Measurements from ENCODE around the gene ASB2. TPM values are rescaled to one million over a fixed set of nuclear protein-coding genes. Genes with fewer than 3 reads are reported as not detected.

ASB2 gene
- polyA plus RNA-seq, 1 donor from 2014 or later = 0.26 TPM

GRCh38 chr14:94005324-94006073, 29.1 kb upstream of the ASB2 start:
- no peaks in the 10 kb centered on the region for H3K9me3 ChIP-seq (ENCODE audit: low read length)
- H4K20me1 ChIP-seq (ENCODE audit: insufficient read depth) = no peaks in the 10 kb centered on the region
- H3K27me3 ChIP-seq (ENCODE audit: insufficient read depth, low read depth, low read length) = no peaks in the 10 kb centered on the region
- H3K4me3 ChIP-seq (ENCODE audit: low read length) = no peak overlapping the region
- H3K36me3 ChIP-seq (ENCODE audit: insufficient read depth, low read length) = no peaks in the 10 kb centered on the region
- no peak overlapping the region for H3K4me2 ChIP-seq (ENCODE audit: low read length)
- H3K9me2 ChIP-seq (ENCODE audit: insufficient read depth, low read length) = no peaks in the 10 kb centered on the region
- TF ChIP-seq CTCF (IDR thresholded peaks at IDR 0.05; ENCODE audit: poor library complexity, severe bottlenecking) = peak; percentile 21
- no peak for TF ChIP-seq SMC3 (conservative IDR thresholded peaks at IDR 0.05; ENCODE audit: poor library complexity)
- TF ChIP-seq MXI1 (conservative IDR thresholded peaks at IDR 0.05; ENCODE audit: poor library complexity, severe bottlenecking) = no peak
- TF ChIP-seq EP300 (conservative IDR thresholded peaks at IDR 0.05; ENCODE audit: poor library complexity, severe bottlenecking) = no peak
- no peak for TF ChIP-seq RAD21 (conservative IDR thresholded peaks at IDR 0.05)
- no peak overlapping the region for H2AFZ ChIP-seq (ENCODE audit: low read depth, low read length)
- H3F3A ChIP-seq (ENCODE audit: insufficient read depth, low read length, poor library complexity, severe bottlenecking) = no peaks in the 10 kb centered on the region
- no peak overlapping the region for H3K27ac ChIP-seq (ENCODE audit: low read length)
- H3K79me2 ChIP-seq (replicated peaks; ENCODE audit: insufficient read depth, low read length) = no peaks in the 10 kb centered on the region
- H3K9ac ChIP-seq (ENCODE audit: low read length) = no peak overlapping the region

DNA sequence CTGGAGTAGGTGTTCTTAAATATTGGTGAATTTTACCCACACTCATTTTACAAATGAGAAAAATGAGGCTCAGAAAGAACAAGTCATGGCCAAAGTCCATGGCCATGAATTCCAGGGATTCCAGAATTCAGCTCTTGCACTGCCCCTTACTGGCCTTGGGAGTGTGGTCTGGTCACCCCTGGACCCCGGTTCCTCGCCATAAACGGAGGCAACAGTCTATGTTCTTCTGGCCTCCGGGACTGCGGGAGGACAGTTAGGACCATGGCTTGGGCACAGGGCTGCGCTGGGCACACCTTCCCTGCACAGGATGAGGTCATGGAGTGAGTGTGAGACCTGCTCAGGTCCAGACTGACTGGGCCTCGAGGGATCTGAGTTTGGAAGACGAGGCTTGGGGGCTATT, 27.6 kb upstream of the ASB2 start:
- TF ChIP-seq CTCF (IDR thresholded peaks at IDR 0.05; ENCODE audit: poor library complexity, severe bottlenecking) (no peak), MXI1 (conservative IDR thresholded peaks at IDR 0.05; ENCODE audit: poor library complexity, severe bottlenecking) (no peak), POLR2AphosphoS5 (IDR thresholded peaks at IDR 0.05) (no peak), EZH2 (IDR thresholded peaks at IDR 0.05; ENCODE audit: borderline replicate concordance, insufficient read depth, low read length, poor library complexity, severe bottlenecking) (no peak), EP300 (conservative IDR thresholded peaks at IDR 0.05; ENCODE audit: poor library complexity, severe bottlenecking) (no peak), SMC3 (conservative IDR thresholded peaks at IDR 0.05; ENCODE audit: poor library complexity) (no peak), TAF1 (IDR thresholded peaks at IDR 0.05; ENCODE audit: low read depth) (no peak), RAD21 (conservative IDR thresholded peaks at IDR 0.05) (no peak)
- TF ChIP-seq, protein P1, sequence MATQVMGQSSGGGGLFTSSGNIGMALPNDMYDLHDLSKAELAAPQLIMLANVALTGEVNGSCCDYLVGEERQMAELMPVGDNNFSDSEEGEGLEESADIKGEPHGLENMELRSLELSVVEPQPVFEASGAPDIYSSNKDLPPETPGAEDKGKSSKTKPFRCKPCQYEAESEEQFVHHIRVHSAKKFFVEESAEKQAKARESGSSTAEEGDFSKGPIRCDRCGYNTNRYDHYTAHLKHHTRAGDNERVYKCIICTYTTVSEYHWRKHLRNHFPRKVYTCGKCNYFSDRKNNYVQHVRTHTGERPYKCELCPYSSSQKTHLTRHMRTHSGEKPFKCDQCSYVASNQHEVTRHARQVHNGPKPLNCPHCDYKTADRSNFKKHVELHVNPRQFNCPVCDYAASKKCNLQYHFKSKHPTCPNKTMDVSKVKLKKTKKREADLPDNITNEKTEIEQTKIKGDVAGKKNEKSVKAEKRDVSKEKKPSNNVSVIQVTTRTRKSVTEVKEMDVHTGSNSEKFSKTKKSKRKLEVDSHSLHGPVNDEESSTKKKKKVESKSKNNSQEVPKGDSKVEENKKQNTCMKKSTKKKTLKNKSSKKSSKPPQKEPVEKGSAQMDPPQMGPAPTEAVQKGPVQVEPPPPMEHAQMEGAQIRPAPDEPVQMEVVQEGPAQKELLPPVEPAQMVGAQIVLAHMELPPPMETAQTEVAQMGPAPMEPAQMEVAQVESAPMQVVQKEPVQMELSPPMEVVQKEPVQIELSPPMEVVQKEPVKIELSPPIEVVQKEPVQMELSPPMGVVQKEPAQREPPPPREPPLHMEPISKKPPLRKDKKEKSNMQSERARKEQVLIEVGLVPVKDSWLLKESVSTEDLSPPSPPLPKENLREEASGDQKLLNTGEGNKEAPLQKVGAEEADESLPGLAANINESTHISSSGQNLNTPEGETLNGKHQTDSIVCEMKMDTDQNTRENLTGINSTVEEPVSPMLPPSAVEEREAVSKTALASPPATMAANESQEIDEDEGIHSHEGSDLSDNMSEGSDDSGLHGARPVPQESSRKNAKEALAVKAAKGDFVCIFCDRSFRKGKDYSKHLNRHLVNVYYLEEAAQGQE (IDR thresholded peaks at IDR 0.05; ENCODE audit: borderline replicate concordance) = no peak
- H3K27me3 ChIP-seq (ENCODE audit: insufficient read depth, low read depth, low read length) = no peaks in the 10 kb centered on the region
- H2AFZ ChIP-seq (ENCODE audit: low read depth, low read length) = no peak overlapping the region
- H3K9me2 ChIP-seq (ENCODE audit: insufficient read depth, low read length) = no peaks in the 10 kb centered on the region
- H4K20me1 ChIP-seq (ENCODE audit: insufficient read depth) = no peaks in the 10 kb centered on the region
- no peak overlapping the region for H3K4me2 ChIP-seq (ENCODE audit: low read length)
- H3K4me3 ChIP-seq (ENCODE audit: low read length) = no peak overlapping the region
- H3F3A ChIP-seq (ENCODE audit: insufficient read depth, low read length, poor library complexity, severe bottlenecking) = no peaks in the 10 kb centered on the region
- H3K79me2 ChIP-seq (replicated peaks; ENCODE audit: insufficient read depth, low read length) = no peaks in the 10 kb centered on the region
- H3K9me3 ChIP-seq (ENCODE audit: low read length) = no peaks in the 10 kb centered on the region
- H3K36me3 ChIP-seq (ENCODE audit: insufficient read depth, low read length) = no peaks in the 10 kb centered on the region
- H3K27ac ChIP-seq (ENCODE audit: low read length) = no peak overlapping the region
- no peak overlapping the region for H3K9ac ChIP-seq (ENCODE audit: low read length)
